SKM-1 treated with dmso at 0.1 percent for 144 hours (cell line): ENCODE results near the gene ADTRP.

Source experiments
- DNase-seq: peaks from one replicate; lab custom pipeline; 2025; ENCODE audit not compliant: unreplicated experiment; lab: John Stamatoyannopoulos, UW

ADTRP gene

DNA sequence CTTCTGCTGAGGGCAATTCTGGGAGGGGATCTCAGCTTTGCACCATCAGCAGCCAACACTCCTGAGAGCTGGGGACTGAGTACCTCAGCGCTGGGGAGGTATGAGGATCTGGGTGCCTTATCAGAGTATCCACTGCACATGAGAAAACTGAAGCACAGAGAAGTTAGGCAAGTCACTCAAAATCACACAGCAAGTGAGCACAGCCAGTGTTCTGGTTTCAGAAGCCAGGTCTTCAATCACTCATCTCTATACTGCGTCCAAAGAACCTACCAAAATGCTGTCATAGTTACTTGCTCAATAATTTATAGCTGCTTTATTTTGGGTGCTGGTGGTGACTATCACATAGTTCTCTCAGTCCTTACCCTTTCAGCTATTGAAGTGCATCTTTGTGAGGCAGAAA lies 5.0 kb downstream of the ADTRP start:
- no peak for DNase-seq

GRCh38 chr6:11773013-11773412 lies 5.6 kb downstream of the ADTRP start:
- no peak for DNase-seq

- DNase-seq, result no peak
Measured at GRCh38 chr6:11772109-11772825, 6.3 kb downstream of the ADTRP start.

GRCh38 chr6:11771473-11772048 lies 7.0 kb downstream of the ADTRP start:
- DNase-seq, result no peak

GRCh38 chr6:11770546-11771466 lies 7.8 kb downstream of the ADTRP start:
- peak; percentile 77 for DNase-seq

- DNase-seq, result no peak
Measured at GRCh38 chr6:11769811-11770545, 8.6 kb downstream of the ADTRP start.

DNA sequence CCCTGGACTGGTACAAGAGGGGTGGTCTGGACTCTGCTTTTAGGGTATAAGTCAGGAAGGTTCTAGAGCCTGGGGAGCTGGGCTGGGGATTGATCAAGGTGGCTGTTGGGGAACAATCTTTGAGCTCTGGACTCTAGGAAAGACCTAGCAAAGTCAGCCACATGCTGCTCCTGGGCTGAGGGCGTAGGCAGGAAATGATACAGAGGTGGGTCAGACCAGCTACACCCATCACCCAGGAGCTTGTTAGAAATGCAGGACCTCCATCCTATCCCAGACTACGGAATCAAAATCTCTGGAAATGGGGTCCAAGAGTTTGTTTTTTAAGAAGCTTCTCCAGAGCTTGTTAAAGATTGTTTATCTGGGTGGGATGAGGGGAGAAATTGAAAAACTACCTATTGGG lies 9.4 kb downstream of the ADTRP start:
- no peak for DNase-seq

DNA sequence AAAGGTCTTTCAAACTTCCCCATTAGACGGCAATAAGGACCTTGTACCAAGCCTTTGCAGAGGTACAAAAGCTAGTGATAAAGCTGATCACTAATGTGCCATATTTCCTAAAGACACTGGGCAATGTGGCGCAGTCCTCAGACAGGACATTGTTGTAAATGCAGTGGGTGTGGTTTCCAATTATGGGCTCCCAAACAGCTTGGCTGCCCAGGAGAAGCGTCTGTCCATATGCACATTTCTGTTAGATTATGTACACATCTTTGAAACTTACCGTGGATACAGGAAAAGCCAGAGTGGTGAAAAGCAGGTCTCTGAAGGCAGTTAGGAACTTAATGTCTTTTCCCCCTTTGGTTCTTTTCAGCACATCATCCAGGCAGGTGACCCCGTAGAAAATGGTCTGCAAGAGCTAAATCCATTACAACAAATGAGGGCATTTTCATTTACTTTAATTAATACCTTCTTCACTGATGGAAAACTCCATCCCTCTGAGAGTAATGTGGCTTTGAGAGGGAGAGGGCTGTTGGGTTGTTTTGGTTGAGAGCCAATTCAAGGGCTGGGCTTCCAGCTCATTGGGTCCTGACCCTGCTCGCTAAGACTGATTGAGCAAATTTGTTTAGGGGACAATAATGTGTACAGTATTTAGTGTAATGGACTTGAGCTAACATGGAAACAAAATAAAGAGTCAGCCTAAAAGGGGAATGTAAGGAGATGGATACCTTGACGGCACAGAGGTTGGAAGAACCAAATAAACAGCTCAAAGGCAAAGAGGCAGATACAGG lies 10.4 kb downstream of the ADTRP start:
- no peak for DNase-seq

GRCh38 chr6:11767458-11767857 lies 11.1 kb downstream of the ADTRP start:
- DNase-seq, result no peak

- DNase-seq, result no peak
Measured at GRCh38 chr6:11766589-11767450, 11.8 kb downstream of the ADTRP start.

DNA sequence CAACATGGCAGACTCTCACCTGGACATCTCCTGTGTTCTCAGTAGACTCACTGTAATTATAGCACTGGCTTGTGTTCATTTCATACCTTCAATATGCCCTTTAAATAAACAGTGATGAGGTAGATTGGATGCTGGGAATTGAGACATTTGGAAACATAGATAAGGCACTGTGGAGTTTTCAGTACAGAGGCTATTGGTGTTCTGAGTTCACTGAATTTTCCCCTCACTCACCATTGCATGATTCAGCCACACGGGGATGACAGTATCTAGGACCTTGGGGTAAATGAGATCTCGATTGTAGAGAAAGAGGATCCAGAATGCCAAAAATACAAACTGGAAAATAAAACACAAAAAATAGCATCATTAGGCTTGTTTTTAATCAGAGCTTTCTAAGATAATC lies 12.6 kb downstream of the ADTRP start:
- no peak for DNase-seq

DNA sequence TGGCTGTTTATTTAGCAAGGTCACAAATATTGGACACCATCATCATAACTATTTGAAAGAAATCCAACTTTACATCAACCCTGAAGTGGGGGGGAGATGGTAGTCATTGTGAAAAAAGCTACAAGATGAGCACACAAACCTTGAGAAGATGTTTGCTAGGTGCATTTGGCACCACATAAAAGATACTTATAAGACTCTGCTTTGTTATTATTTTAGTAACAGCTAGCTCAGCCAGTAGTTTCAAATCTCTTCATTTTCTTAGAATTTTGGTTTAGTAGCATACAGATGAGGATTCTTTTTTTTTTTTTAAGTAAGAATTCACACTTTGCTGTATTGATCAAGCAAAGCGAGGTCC lies 14.4 kb downstream of the ADTRP start:
- no peak for DNase-seq

DNA sequence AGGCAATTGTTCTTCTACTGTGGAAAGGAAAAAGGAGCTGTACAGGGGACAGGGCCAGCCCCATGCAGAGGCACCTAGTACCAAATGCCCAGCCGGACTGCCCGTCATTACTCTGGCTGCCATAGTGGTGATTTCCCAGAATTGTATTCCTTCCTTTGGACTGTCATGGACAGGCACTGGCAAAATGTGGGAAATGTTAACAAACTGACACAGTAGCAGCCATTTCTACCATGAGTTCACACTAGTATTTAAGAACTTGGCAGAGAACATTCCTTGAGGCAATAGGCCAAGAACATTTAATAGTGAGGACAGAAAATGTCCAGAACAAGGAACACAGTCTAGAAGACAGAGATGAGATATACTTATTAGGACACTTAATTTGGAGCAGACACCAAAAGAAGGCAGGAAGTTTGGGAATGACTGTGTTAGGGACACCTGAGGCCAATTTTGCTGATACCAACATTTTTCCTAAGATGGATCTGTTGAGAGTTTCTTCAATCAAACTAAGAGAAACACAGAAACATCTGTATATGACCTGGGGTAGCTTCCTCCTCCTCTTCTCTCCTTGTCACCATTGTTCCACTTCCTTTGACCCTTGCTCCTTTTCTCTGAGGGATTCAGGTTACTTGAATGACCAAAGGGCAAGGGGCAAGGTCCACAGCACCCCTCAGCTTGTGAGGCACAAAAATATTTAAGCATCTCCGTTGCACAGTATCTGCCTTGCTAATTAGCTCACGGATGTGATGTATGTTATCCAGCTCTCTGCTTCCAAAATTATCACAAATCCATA lies 14.9 kb downstream of the ADTRP start:
- no peak for DNase-seq

GRCh38 chr6:11762794-11763459 lies 15.7 kb downstream of the ADTRP start:
- no peak for DNase-seq

GRCh38 chr6:11761744-11762620 lies 16.6 kb downstream of the ADTRP start:
- DNase-seq, result no peak

GRCh38 chr6:11760015-11760473 lies 18.6 kb downstream of the ADTRP start:
- DNase-seq, result peak; percentile 51

DNA sequence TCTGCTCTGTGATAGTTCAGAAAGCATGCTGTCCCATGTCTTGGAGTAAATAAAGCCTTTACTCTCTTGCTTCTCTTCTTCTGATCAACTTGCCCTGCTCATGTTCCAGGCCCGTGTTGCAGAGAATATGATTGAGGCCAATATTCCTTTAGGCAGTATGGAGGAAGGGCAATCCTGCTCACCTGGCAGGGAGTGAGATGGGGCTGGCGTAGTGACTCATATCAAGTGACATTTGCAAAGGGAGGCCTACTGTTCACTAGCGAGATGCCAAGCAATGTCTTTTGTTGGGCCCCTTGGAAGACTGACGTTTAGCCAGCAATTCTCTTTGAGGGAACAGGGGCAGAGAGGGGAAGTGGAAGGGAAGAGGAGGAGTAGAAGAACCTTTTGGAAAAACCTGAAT lies 19.7 kb downstream of the ADTRP start:
- no peak for DNase-seq
